NAMALWA (cell line): Measurements from ENCODE around the gene SEMA3E.
"Not testable (repeated sequence)": the region's sequence is repeated elsewhere in the genome, so short reads cannot be mapped to it uniquely, and the experiment has no call there.

Experiments
- DNase-seq: peaks from one replicate; pipeline ENCODE4 v3.0.0-alpha.2; 2015; ENCODE audit warnings: low spot score

Gene SEMA3E

GRCh38 chr7:83451501-83452045, 197.4 kb downstream of the SEMA3E start:
- DNase-seq, result no peak

GRCh38 chr7:83449781-83450180, 199.2 kb downstream of the SEMA3E start:
- no peak for DNase-seq

- no peak for DNase-seq
Measured at GRCh38 chr7:83447681-83448080, 201.3 kb downstream of the SEMA3E start.

- DNase-seq, result no peak
Measured at GRCh38 chr7:83446102-83446669, 202.8 kb downstream of the SEMA3E start.

GRCh38 chr7:83442911-83443310, 206.0 kb downstream of the SEMA3E start:
- DNase-seq, result no peak

GRCh38 chr7:83439026-83439425, 209.9 kb downstream of the SEMA3E start:
- no peak for DNase-seq

- not testable (repeated sequence) for DNase-seq
Measured at GRCh38 chr7:83430289-83430688, 218.7 kb downstream of the SEMA3E start.

GRCh38 chr7:83429493-83429892, 219.4 kb downstream of the SEMA3E start:
- no peak for DNase-seq

- DNase-seq, result no peak
Measured at GRCh38 chr7:83427884-83428283, 221.1 kb downstream of the SEMA3E start.

- DNase-seq, result no peak
Measured at GRCh38 chr7:83426325-83426724, 222.6 kb downstream of the SEMA3E start.

GRCh38 chr7:83419013-83419412, 229.9 kb downstream of the SEMA3E start:
- no peak for DNase-seq

GRCh38 chr7:83415840-83416239, 233.1 kb downstream of the SEMA3E start:
- DNase-seq, result no peak

- DNase-seq, result no peak
Measured at GRCh38 chr7:83414947-83415346, 234.0 kb downstream of the SEMA3E start.

- no peak for DNase-seq
Measured at GRCh38 chr7:83413831-83414230, 235.1 kb downstream of the SEMA3E start.

GRCh38 chr7:83413424-83413823, 235.5 kb downstream of the SEMA3E start:
- no peak for DNase-seq

- peak; percentile 73 for DNase-seq
Measured at GRCh38 chr7:83410989-83411591, 237.8 kb downstream of the SEMA3E start.

- no peak for DNase-seq
Measured at GRCh38 chr7:83394776-83395175, 254.2 kb downstream of the SEMA3E start.

- no peak for DNase-seq
Measured at GRCh38 chr7:83388436-83388835, 260.5 kb downstream of the SEMA3E start.

GRCh38 chr7:83366629-83367028, 282.3 kb downstream of the SEMA3E start:
- peak; percentile 50 for DNase-seq

GRCh38 chr7:83365746-83366145, 283.2 kb downstream of the SEMA3E start:
- DNase-seq, result peak; percentile 40

- no peak for DNase-seq
Measured at GRCh38 chr7:83362871-83363550, 285.9 kb downstream of the SEMA3E start.

GRCh38 chr7:83359108-83359507, 289.8 kb downstream of the SEMA3E start:
- DNase-seq, result no peak

GRCh38 chr7:83355143-83355542, 293.8 kb downstream of the SEMA3E start:
- DNase-seq, result no peak
